Measurements from ENCODE around the gene GSTCD. TPM values are rescaled to one million over a fixed set of nuclear protein-coding genes. Genes with fewer than 3 reads are reported as not detected.
"Not testable (repeated sequence)": the region's sequence is repeated elsewhere in the genome, so short reads cannot be mapped to it uniquely, and the experiment has no call there.

GSTCD gene
- polyA plus RNA-seq, 1 donor: 8.0 TPM

DNA sequence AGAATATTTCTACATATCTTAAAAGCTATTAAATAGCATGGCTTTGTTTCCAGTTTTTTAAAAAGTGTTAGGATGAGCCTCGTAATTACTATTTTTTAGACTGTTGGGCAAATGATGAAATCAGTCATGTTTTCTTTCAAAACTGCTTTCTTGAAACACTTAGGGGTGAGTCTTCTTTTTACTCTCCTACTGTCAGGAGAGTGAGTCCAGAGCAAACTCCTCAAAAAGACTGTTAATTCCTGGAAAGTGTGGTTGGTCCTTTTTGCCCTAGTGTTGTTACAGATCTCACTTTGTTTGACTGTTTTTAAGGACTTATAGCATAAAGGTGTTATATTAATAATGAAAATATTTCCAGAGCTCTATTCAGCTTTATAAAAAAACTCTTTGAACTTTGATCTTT is 6.3 kb downstream of the GSTCD start:
- no peak for DNase-seq (ENCODE audit: low read depth)

- no peak for DNase-seq (ENCODE audit: low read depth)
Observed at GRCh38 chr4:105715692-105716278, 7.2 kb downstream of the GSTCD start.

- DNase-seq (ENCODE audit: low read depth): no peak
Observed at GRCh38 chr4:105719204-105719603, 10.6 kb downstream of the GSTCD start.

DNA sequence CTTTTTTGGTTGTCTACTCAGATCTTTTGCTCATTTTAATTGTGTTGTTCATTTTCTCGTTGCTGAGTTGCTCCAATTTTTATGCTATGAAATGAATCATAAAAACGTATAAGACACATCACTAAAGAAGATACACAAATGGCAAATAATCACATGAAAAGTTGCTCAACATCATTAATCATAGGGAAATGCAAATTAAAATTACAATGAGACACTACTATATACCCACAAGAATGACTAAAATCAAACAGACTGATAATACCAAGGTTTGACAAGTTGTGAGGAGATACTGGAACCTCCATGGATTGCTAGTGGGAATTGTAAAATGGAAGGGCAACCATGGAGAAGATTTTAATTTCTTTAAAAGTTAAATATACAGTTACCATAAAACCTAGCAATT is 17.0 kb downstream of the GSTCD start:
- DNase-seq (ENCODE audit: low read depth): no peak

- DNase-seq (ENCODE audit: low read depth): not testable (repeated sequence)
Observed at GRCh38 chr4:105729895-105730294, 21.3 kb downstream of the GSTCD start.

- DNase-seq (ENCODE audit: low read depth): not testable (repeated sequence)
Observed at GRCh38 chr4:105735217-105735616, 26.6 kb downstream of the GSTCD start.

DNA sequence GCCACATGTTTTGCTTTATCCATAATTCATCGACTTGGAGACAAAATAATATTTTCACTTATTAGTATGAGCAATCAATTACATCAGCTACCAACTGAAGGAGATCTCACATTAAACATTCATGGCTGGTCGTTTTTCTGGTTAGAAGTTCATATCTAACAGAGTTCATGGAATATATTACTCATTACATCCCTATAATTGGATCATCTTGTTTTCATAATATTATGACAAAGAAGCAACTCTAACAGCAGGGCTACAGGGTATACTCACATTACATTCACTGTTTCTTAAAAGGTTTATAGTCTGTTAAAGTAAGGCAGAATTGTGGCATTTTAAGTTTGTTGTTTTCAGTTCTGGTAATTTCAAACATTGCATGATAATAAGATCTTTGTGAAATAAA is 33.0 kb downstream of the GSTCD start:
- DNase-seq (ENCODE audit: low read depth): no peak

DNA sequence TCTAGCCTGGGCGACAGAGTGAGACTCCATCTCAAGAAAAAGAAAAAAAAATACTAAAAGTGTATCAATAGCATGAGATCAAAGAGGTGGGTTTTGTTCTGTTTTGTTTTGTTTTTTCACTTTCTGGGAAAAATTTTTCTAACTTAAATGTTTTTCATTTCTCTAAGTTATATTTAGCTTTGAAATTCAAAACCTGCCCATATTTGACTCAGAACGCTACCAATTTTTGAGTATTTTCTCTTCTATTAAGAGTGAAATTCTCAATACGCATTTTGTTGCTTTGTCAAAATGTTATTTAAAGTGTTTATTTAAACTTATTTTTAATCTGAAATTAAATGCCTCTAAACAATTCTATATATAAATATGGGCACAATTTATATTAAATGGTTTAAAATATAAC is 39.6 kb downstream of the GSTCD start:
- no peak for DNase-seq (ENCODE audit: low read depth)

GRCh38 chr4:105751718-105752299 is 43.2 kb downstream of the GSTCD start:
- DNase-seq (ENCODE audit: low read depth): no peak

DNA sequence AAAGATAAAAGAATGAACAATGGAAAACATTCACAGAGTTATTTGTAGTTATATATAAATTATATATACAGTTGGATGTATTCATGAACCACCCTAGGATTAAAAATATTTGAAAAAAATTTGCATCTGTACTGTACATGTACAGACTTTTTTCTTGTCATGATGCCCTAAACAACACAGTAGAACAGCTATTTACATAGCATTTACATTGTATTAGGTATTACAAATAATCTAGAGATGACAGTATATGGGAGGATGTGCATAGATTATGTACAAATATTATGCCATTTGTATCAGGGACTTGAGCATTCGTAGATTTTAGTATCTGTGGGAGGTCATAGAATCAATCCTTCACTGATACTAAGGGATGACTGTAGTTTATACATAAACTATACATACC is 44.8 kb downstream of the GSTCD start:
- DNase-seq (ENCODE audit: low read depth): no peak

GRCh38 chr4:105755375-105755774 is 46.8 kb downstream of the GSTCD start:
- DNase-seq (ENCODE audit: low read depth): no peak

GRCh38 chr4:105758958-105759357 is 50.4 kb downstream of the GSTCD start:
- no peak for DNase-seq (ENCODE audit: low read depth)

- DNase-seq (ENCODE audit: low read depth): no peak
Observed at GRCh38 chr4:105765690-105766407, 57.3 kb downstream of the GSTCD start.

- no peak for DNase-seq (ENCODE audit: low read depth)
Observed at GRCh38 chr4:105767579-105767978, 59.0 kb downstream of the GSTCD start.

- DNase-seq (ENCODE audit: low read depth): not testable (repeated sequence)
Observed at GRCh38 chr4:105770524-105770923, 61.9 kb downstream of the GSTCD start.

- not testable (repeated sequence) for DNase-seq (ENCODE audit: low read depth)
Observed at GRCh38 chr4:105772065-105772464, 63.5 kb downstream of the GSTCD start.

DNA sequence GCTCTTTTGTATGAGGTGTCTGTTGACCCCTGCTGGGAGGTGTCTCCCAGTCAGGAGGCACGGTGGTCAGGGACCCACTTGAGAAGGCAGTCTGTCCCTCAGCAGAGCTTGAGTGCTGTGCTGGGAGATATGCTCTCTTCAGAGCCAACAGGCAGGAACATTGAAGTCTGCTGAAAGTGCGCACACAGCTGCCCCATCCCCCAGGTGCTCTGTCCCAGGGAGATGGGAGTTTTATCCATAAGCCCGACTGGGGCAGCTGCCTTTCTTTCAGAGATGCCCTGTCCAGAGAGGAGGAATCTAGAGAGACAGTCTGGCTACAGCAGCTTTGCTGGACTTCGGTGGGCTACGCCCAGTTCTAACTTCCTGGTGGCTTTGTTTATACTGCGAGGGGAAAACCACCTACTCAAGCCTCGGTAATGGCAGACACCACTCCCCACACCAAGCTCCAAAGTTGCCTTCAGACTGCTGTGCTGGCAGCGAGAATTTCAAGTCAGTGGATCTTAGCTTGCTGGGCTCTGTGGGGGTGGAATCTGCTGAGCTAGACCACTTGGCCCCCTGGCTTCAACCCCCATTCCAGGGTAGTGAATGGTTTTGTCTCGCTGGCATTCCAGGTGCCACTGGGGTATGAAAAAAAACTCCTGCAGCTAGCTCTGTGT is 67.3 kb downstream of the GSTCD start:
- not testable (repeated sequence) for DNase-seq (ENCODE audit: low read depth)

GRCh38 chr4:105780176-105780575 is 71.6 kb downstream of the GSTCD start:
- DNase-seq (ENCODE audit: low read depth): no peak

- DNase-seq (ENCODE audit: low read depth): no peak
Observed at GRCh38 chr4:105784761-105785160, 76.2 kb downstream of the GSTCD start.

DNA sequence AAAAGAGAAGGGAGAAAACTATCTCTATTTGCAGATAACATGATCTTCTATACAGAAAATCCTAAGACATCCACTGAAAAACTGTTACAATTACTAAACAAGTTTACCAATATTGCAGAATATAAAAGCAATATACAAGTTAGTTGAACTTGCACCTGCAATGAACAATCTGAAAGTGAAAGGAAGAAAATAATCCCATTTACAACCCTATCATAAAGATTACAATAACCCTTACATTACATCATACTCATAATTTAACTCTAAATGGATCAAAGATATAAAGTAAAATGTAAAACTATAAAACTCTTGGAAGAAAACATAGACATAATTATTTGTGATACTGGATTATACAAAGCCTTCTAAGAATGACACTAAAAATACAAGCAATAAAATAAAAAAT is 77.2 kb downstream of the GSTCD start:
- no peak for DNase-seq (ENCODE audit: low read depth)

DNA sequence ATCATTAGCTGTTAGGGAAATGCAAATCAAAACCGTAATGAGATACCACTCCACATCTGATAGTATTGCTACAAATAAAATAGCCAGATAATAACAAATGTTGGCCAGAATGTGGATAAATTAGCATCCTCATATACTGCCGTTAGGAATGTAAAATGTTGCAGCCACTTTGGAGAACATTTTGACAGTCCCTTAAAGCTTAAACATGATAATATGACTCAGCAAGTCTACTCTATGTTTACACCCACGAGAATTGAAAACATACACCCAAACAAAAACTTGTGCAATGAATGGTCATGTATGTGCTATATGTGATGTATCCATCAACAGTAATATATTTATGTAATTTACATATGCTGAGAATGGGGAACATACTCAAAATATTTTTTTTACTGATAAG is 78.2 kb downstream of the GSTCD start:
- DNase-seq (ENCODE audit: low read depth): no peak

- no peak for DNase-seq (ENCODE audit: low read depth)
Observed at GRCh38 chr4:105797225-105797624, 88.6 kb downstream of the GSTCD start.

All from forelimb muscle (tissue), 1 donor.